ENCODE data around the gene ZSCAN25. TPM values are rescaled to one million over a fixed set of nuclear protein-coding genes. Genes with fewer than 3 reads are reported as not detected.

The ZSCAN25 gene
- total and polyA plus RNA-seq, 2 of the 13 experiments (the other 11 are each of a cell fraction or from before 2014, with no cell fraction given) = 12.1 to 16.8 TPM

- TF ChIP-seq, protein P1, sequence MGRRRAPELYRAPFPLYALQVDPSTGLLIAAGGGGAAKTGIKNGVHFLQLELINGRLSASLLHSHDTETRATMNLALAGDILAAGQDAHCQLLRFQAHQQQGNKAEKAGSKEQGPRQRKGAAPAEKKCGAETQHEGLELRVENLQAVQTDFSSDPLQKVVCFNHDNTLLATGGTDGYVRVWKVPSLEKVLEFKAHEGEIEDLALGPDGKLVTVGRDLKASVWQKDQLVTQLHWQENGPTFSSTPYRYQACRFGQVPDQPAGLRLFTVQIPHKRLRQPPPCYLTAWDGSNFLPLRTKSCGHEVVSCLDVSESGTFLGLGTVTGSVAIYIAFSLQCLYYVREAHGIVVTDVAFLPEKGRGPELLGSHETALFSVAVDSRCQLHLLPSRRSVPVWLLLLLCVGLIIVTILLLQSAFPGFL (CRISPR knock-in tag; IDR thresholded peaks at IDR 0.05) = no peak
Measured at GRCh38 chr7:99668541-99668940, 51.8 kb downstream of the ZSCAN25 start (continued).

DNA sequence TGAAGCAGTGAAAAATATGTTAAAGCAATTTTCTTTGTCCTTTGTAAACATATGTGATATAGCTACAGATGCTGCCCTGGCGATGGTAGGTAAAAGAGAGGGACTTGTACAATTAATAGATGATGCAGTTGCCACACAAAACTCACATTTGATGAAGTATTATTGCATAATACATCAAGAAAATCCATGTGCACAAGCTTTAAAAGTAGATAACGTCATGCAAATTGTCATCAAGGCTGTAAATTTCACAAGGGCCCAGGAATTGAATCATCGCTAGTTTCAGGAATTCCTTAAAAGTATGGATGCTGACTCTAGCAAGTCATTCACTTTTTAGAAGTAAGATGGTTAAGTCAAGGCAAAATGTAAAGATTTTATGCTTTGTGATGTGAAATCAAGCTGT is 53.0 kb downstream of the ZSCAN25 start:
- Histone ChIP-seq H3K79me2 (ENCODE audit: insufficient read depth, low read length) (no peaks in the 10 kb centered on the region), H3K4me3 (replicated peaks in 1 of 3; ENCODE audit: insufficient read depth in 1 of 3, low read depth in 2 of 3, low read length in 3 of 3) (no peak overlapping the region), H3K9me3 (ENCODE audit: low read length) (no peaks in the 10 kb centered on the region), H2AFZ (ENCODE audit: low read length) (no peak overlapping the region), H4K20me1 (ENCODE audit: insufficient read depth, low read length) (no peaks in the 10 kb centered on the region), H3K9ac (ENCODE audit: insufficient read depth, low read depth, low read length) (no peak overlapping the region), H3K4me1 (ENCODE audit: insufficient read depth, low read length) (no peaks in the 10 kb centered on the region), H3K27me3 (ENCODE audit: control insufficient read depth in 1 of 2, insufficient read depth in 2 of 2, low read length in 2 of 2) (no peaks in the 10 kb centered on the region), H3K36me3 (replicated peaks in 1 of 2; ENCODE audit: control insufficient read depth in 1 of 2, insufficient read depth in 2 of 2, low read length in 2 of 2) (peaks cover 0 to 1% of the 10 kb centered on the region in 2 experiments; a peak in 1 of 5 replicates), H3K4me2 (ENCODE audit: low read depth, low read length) (no peak overlapping the region), H3K27ac (ENCODE audit: extremely low read length, insufficient read depth, low read length) (no peak overlapping the region)
- DNase-seq (ENCODE audit: low spot score) = no peak
- intact Hi-C loops (cut with micrococcal nuclease; ENCODE audit: unreplicated experiment) (no loop called here), in situ Hi-C loops (cut with HindIII; ENCODE audit: extremely low pct_ligation_motif_present, low pct_unique_long_range_greater_than_20kb) (no loop called here)
- ChIA-PET CTCF (ENCODE audit: low intra/inter-chr PET ratio, low total read pairs) (no interaction called here), POLR2A (no interaction called here)
- no TSS peak for BruUV-seq (replicated peaks)
- WGBS (ENCODE audit: low lambda C conversion rate) = 97% methylated on average over 3 of the region's 3 CpGs
- no peak for FAIRE-seq
- no peak for ATAC-seq
- no peak for TF ChIP-seq HNF4G (IDR thresholded peaks at IDR 0.05; ENCODE audit: borderline replicate concordance, low read depth, low read length)
- TF ChIP-seq HNF4G (CRISPR knock-in tag; IDR thresholded peaks at IDR 0.05; ENCODE audit: borderline replicate concordance, low read depth) = no peak
- TF ChIP-seq, protein P2, sequence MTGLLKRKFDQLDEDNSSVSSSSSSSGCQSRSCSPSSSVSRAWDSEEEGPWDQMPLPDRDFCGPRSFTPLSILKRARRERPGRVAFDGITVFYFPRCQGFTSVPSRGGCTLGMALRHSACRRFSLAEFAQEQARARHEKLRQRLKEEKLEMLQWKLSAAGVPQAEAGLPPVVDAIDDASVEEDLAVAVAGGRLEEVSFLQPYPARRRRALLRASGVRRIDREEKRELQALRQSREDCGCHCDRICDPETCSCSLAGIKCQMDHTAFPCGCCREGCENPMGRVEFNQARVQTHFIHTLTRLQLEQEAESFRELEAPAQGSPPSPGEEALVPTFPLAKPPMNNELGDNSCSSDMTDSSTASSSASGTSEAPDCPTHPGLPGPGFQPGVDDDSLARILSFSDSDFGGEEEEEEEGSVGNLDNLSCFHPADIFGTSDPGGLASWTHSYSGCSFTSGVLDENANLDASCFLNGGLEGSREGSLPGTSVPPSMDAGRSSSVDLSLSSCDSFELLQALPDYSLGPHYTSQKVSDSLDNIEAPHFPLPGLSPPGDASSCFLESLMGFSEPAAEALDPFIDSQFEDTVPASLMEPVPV (CRISPR knock-in tag; IDR thresholded peaks at IDR 0.05) = no peak
- TF ChIP-seq SAFB2 (CRISPR knock-in tag; IDR thresholded peaks at IDR 0.05; ENCODE audit: borderline replicate concordance, low read depth) = no peak
- TF ChIP-seq, protein P3, sequence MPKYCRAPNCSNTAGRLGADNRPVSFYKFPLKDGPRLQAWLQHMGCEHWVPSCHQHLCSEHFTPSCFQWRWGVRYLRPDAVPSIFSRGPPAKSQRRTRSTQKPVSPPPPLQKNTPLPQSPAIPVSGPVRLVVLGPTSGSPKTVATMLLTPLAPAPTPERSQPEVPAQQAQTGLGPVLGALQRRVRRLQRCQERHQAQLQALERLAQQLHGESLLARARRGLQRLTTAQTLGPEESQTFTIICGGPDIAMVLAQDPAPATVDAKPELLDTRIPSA (CRISPR knock-in tag; IDR thresholded peaks at IDR 0.05; ENCODE audit: borderline replicate concordance) = no peak
- TF ChIP-seq NR2F1 (CRISPR knock-in tag; IDR thresholded peaks at IDR 0.05) = no peak
- TF ChIP-seq, protein P4, sequence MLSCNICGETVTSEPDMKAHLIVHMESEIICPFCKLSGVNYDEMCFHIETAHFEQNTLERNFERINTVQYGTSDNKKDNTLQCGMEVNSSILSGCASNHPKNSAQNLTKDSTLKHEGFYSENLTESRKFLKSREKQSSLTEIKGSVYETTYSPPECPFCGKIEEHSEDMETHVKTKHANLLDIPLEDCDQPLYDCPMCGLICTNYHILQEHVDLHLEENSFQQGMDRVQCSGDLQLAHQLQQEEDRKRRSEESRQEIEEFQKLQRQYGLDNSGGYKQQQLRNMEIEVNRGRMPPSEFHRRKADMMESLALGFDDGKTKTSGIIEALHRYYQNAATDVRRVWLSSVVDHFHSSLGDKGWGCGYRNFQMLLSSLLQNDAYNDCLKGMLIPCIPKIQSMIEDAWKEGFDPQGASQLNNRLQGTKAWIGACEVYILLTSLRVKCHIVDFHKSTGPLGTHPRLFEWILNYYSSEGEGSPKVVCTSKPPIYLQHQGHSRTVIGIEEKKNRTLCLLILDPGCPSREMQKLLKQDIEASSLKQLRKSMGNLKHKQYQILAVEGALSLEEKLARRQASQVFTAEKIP (CRISPR knock-in tag; IDR thresholded peaks at IDR 0.05; ENCODE audit: borderline replicate concordance) = no peak
- TF ChIP-seq ZNF570 (CRISPR knock-in tag; IDR thresholded peaks at IDR 0.05; ENCODE audit: borderline replicate concordance) = no peak
- TF ChIP-seq, protein P5, sequence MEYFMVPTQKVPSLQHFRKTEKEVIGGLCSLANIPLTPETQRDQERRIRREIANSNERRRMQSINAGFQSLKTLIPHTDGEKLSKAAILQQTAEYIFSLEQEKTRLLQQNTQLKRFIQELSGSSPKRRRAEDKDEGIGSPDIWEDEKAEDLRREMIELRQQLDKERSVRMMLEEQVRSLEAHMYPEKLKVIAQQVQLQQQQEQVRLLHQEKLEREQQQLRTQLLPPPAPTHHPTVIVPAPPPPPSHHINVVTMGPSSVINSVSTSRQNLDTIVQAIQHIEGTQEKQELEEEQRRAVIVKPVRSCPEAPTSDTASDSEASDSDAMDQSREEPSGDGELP (IDR thresholded peaks at IDR 0.05; ENCODE audit: borderline replicate concordance, low read depth) = no peak
- TF ChIP-seq SOX13 (IDR thresholded peaks at IDR 0.05) = no peak
- TF ChIP-seq SOX13 (CRISPR knock-in tag; conservative IDR thresholded peaks at IDR 0.05 in 1 of 2, IDR thresholded peaks at IDR 0.05 in 1 of 2) = no peak
- TF ChIP-seq ZNF20 (CRISPR knock-in tag; IDR thresholded peaks at IDR 0.05) = no peak
- TF ChIP-seq ZNF205 (CRISPR knock-in tag; IDR thresholded peaks at IDR 0.05) = no peak

All from HepG2 (cell line).